K562 (cell line): ENCODE measurements around the gene DAPP1. TPM values are rescaled to one million over a fixed set of nuclear protein-coding genes. Genes with fewer than 3 reads are reported as not detected.

Experiments
- ATAC-seq: fragments of 200-7000 bp; cut with Tn5 transposase; 3 replicates; pipeline ENCODE4 v1.9.1; 2020; ENCODE audit warnings: moderate library complexity
- BruUV-seq: library from RNA; stranded (reverse); fragments of 400-500 nt; replicated peaks from 2 replicates; lab custom pipeline; 2021; lab: Mats Ljungman, UMichigan
- CTCF ChIA-PET: fragments of 300-600 bp; formaldehyde crosslinking; extraction: SDS; loops from one replicate; lab custom pipeline; 2021; ENCODE audit warnings: low intra/inter-chr PET ratio; lab: Yijun Ruan, JAX
- POLR2A ChIA-PET: fragments of 300-600, 350-650 bp; sonication (Branson Sonifier 250); formaldehyde crosslinking; extraction: SDS; loops from one replicate; lab custom pipeline; 2021; ENCODE audit warnings: antibody characterized with exemption, inconsistent platforms; lab: Yijun Ruan, JAX
- DNase-seq, 4 experiments: peaks; one replicate each; pipeline versions ENCODE4 v3.0.0 to v3.0.0-alpha.2; 2011 to 2018; ENCODE audit warnings: low spot score in 3 of 4, mixed read lengths in 3 of 4; ENCODE audit errors: extremely low read depth in 1 of 4
- FAIRE-seq: peaks from 2 replicates; lab custom pipeline; 2011; peaks lifted over from hg19 to GRCh38; lab: Jason Lieb, UNC
- H2AFZ ChIP-seq: 2 replicates; pipeline ENCODE4 v1.6.0; 2011; ENCODE audit warnings: low read depth, low read length, control low read depth, inconsistent platforms
- H3K27ac ChIP-seq: fragments of 200-600 bp; 3 replicates; pipeline ENCODE4 v1.8.0; 2011; ENCODE audit warnings: low read depth, mild to moderate bottlenecking, control low read depth, inconsistent platforms, low read length, moderate library complexity, mixed read lengths; ENCODE audit errors: extremely low read depth
- H3K27me3 ChIP-seq, 2 experiments: fragments of 300-600 bp in 1 of 2; 2 replicates in 1 of 2; 3 replicates in 1 of 2; pipeline versions ENCODE4 v1.6.0 to v1.8.0; 2011; ENCODE audit warnings: inconsistent platforms in 2 of 2, low read length in 2 of 2, mild to moderate bottlenecking in 1 of 2, mixed read lengths in 1 of 2, moderate library complexity in 1 of 2; ENCODE audit not compliant: control insufficient read depth in 2 of 2, insufficient read depth in 2 of 2
- H3K36me3 ChIP-seq: fragments of 300-600 bp; 3 replicates; pipeline ENCODE4 v1.8.0; 2011; ENCODE audit warnings: mild to moderate bottlenecking, low read length, inconsistent platforms; ENCODE audit not compliant: control insufficient read depth, insufficient read depth
- H3K4me1 ChIP-seq, 2 experiments: fragments of 200-600 bp in 1 of 2; replicated peaks in 1 of 2; 2 replicates in 1 of 2; 3 replicates in 1 of 2; pipeline versions ENCODE4 v1.5.1 to v1.8.0; 2011; ENCODE audit warnings: inconsistent platforms in 2 of 2, low read length in 2 of 2, mild to moderate bottlenecking in 1 of 2, mixed read lengths in 1 of 2, moderate library complexity in 1 of 2; ENCODE audit not compliant: control insufficient read depth in 2 of 2, insufficient read depth in 2 of 2
- H3K4me2 ChIP-seq: 2 replicates; pipeline ENCODE4 v1.6.1; 2011; ENCODE audit warnings: low read length, control low read depth, inconsistent platforms, mixed read lengths; ENCODE audit not compliant: insufficient read depth
- H3K4me3 ChIP-seq: fragments of 200-600 bp; sonication (generic), shearing (Covaris generic); 2 replicates; pipeline ENCODE4 v1.5.1; 2016; ENCODE audit warnings: control low read depth, inconsistent platforms
- H3K79me2 ChIP-seq: fragments of 200-600 bp; 3 replicates; pipeline ENCODE4 v1.8.0; 2011; ENCODE audit warnings: low read length, inconsistent platforms; ENCODE audit not compliant: control insufficient read depth, insufficient read depth
- H3K9ac ChIP-seq, 2 experiments: 2 replicates each; pipeline versions ENCODE4 v1.6.0 to v1.6.1; 2011; ENCODE audit warnings: low read depth in 2 of 2, low read length in 2 of 2, control low read depth in 1 of 2, inconsistent platforms in 1 of 2, mild to moderate bottlenecking in 1 of 2, mixed read lengths in 1 of 2; ENCODE audit not compliant: insufficient read depth in 1 of 2
- H3K9me1 ChIP-seq: one replicate; pipeline ENCODE4 v1.6.0; 2011; ENCODE audit warnings: inconsistent platforms, mild to moderate bottlenecking, low read length, moderate library complexity; ENCODE audit not compliant: control insufficient read depth, insufficient read depth
- H3K9me3 ChIP-seq: replicated peaks from 2 replicates; pipeline ENCODE4 v1.5.1; 2011; ENCODE audit warnings: low read depth, low read length, inconsistent platforms; ENCODE audit not compliant: control insufficient read depth, insufficient read depth
- H4K20me1 ChIP-seq: replicated peaks from 2 replicates; pipeline ENCODE4 v1.6.1; 2011; ENCODE audit warnings: low read length, inconsistent platforms, mixed read lengths; ENCODE audit not compliant: control insufficient read depth, insufficient read depth
- ARID1B ChIP-seq: fragments of 450-650 bp; IDR thresholded peaks from 2 replicates; pipeline ENCODE4 v1.6.1; 2016; ENCODE audit warnings: antibody characterized with exemption, mild to moderate bottlenecking, inconsistent platforms
- ATF1 ChIP-seq, 2 experiments: fragments of 450-650 bp in 1 of 2; IDR thresholded peaks; 2 replicates each; pipeline ENCODE4 v1.6.1; 2016; ENCODE audit warnings: missing compliant biosample characterization in 1 of 2, missing genetic modification characterization in 1 of 2
- ATF3 ChIP-seq, 2 experiments: fragments of 450-650 bp in 1 of 2; sonication (generic) in 1 of 2; formaldehyde crosslinking in 1 of 2; IDR thresholded peaks in 1 of 2; conservative IDR thresholded peaks in 1 of 2; 2 replicates each; pipeline versions ENCODE4 v1.6.1 to v1.8.1; 2016 to 2023; ENCODE audit warnings: mild to moderate bottlenecking in 2 of 2, moderate library complexity in 2 of 2, inconsistent platforms in 1 of 2, missing genetic modification reagents in 1 of 2
- JUND ChIP-seq, 2 experiments: IDR thresholded peaks; 2 replicates in 1 of 2; 3 replicates in 1 of 2; pipeline ENCODE4 v1.6.1; 2011; ENCODE audit warnings: borderline replicate concordance in 2 of 2, low read depth in 2 of 2, low read length in 2 of 2, improper control_type of control experiment in 1 of 2, missing biosample characterization in 1 of 2, missing genetic modification characterization in 1 of 2, missing genetic modification reagents in 1 of 2
- KHSRP ChIP-seq: fragments of 450-650 bp; IDR thresholded peaks from 2 replicates; pipeline ENCODE4 v1.6.1; 2017
- MEIS2 ChIP-seq: fragments of 450-650 bp; IDR thresholded peaks from 2 replicates; pipeline ENCODE4 v1.6.1; 2014; ENCODE audit warnings: mild to moderate bottlenecking; ENCODE audit not compliant: partially characterized antibody
- NCOR1 ChIP-seq: fragments of 450-650 bp; IDR thresholded peaks from 2 replicates; pipeline ENCODE4 v1.6.1; 2016; ENCODE audit warnings: mild to moderate bottlenecking, moderate library complexity
- NRF1 ChIP-seq, 2 experiments: fragments of 450-650 bp; IDR thresholded peaks in 1 of 2; conservative IDR thresholded peaks in 1 of 2; 2 replicates each; pipeline ENCODE4 v1.6.1; 2014; ENCODE audit warnings: mild to moderate bottlenecking in 2 of 2
- PKNOX1 ChIP-seq: fragments of 450-650 bp; IDR thresholded peaks from 2 replicates; pipeline ENCODE4 v1.6.1; 2016
- RBFOX2 ChIP-seq: fragments of 200-400 bp; formaldehyde crosslinking; IDR thresholded peaks from 2 replicates; pipeline ENCODE4 v1.6.1; 2017; ENCODE audit warnings: low read depth, mild to moderate bottlenecking, low read length, moderate library complexity
- SOX6 ChIP-seq: fragments of 450-650 bp; IDR thresholded peaks from 2 replicates; pipeline ENCODE4 v1.6.1; 2014; ENCODE audit warnings: mild to moderate bottlenecking
- TBL1XR1 ChIP-seq, 2 experiments: IDR thresholded peaks; 2 replicates each; pipeline ENCODE4 v1.6.1; 2012; ENCODE audit warnings: improper control_type of control experiment in 2 of 2, low read length in 2 of 2, mild to moderate bottlenecking in 1 of 2
- U2AF1 ChIP-seq: fragments of 200-400 bp; formaldehyde crosslinking; optimal IDR thresholded peaks from 2 replicates; pipeline ENCODE3; 2017; ENCODE audit warnings: mild to moderate bottlenecking, low read depth, low read length, moderate library complexity
- ZBTB7A ChIP-seq: IDR thresholded peaks from 2 replicates; pipeline ENCODE4 v1.6.1; 2011; ENCODE audit warnings: low read depth, mild to moderate bottlenecking, low read length, moderate library complexity, borderline replicate concordance; ENCODE audit not compliant: control insufficient read depth
- WGBS: fragments of 100-300 bp; shearing (Covaris generic); methylation state at CpG from one replicate; pipeline ENCODE4 v1.1.6; 2016; ENCODE audit warnings: low coverage, mixed read lengths; ENCODE audit not compliant: insufficient coverage; ENCODE audit errors: missing lambda C conversion rate; 5-methylcytosine and 5-hydroxymethylcytosine counted together
- in situ Hi-C: fragments of 300-500 bp; cut with MboI; formaldehyde crosslinking; loops from 4 replicates; pipeline ENCODE4 v1.15.0; 2018; ENCODE audit warnings: inconsistent platforms, mixed read lengths
- intact Hi-C: fragments of 100-400 bp; cut with micrococcal nuclease; formaldehyde crosslinking; loops from 2 replicates; pipeline ENCODE4 v1.14.2; 2022
- polyA plus RNA-seq, 8 experiments: library from polyadenylated mRNA; depleted of rRNA in 4 of 8; stranded (reverse) in 5 of 8; unstranded in 3 of 8; fragments of >200 nt; fragmentation: Nextera tagmentation in 2 of 8; fragmentation: Illumina TruSeq in 1 of 8; extraction: Ambion mirVana in 2 of 8; extraction: Trizol in 1 of 8; gene quantifications; 2 replicates each; pipeline versions ENCODE4 v1.2.1 to v1.2.3, GENCODE V29; 2011 to 2014; ENCODE audit warnings: inconsistent platforms in 1 of 8, missing spikeins in 1 of 8
- total RNA-seq, 7 experiments: library from RNA; depleted of rRNA in 6 of 7; stranded (reverse); fragments of >200 nt in 6 of 7; fragmentation: Illumina TruSeq in 2 of 7; extraction: Trizol in 2 of 7; gene quantifications; 2 replicates each; pipeline versions ENCODE4 v1.2.1 to v1.2.3, GENCODE V29; 2011 to 2021; ENCODE audit warnings: low replicate concordance in 1 of 7
- TF ChIP-seq, protein P1 (sequence below), 2 experiments: IDR thresholded peaks in 1 of 2; conservative IDR thresholded peaks in 1 of 2; 2 replicates each; pipeline ENCODE4 v1.6.1; 2016; ENCODE audit warnings: low read depth in 2 of 2, mild to moderate bottlenecking in 1 of 2, missing compliant biosample characterization in 1 of 2, missing genetic modification characterization in 1 of 2, moderate library complexity in 1 of 2

DAPP1 gene
- total and polyA plus RNA-seq, 9 of the 15 experiments (the other 6 are each of a cell fraction or from before 2014, with no cell fraction given), result 1.9 to 7.2 (median 3.6) TPM

- Histone ChIP-seq H3K79me2 (no peaks in the 10 kb centered on the region), H3K4me3 (no peak overlapping the region), H3K27ac (no peak overlapping the region), H2AFZ (no peak overlapping the region), H3K9me3 (no peaks in the 10 kb centered on the region), H3K9me1 (no peaks in the 10 kb centered on the region), H3K27me3 (no peaks in the 10 kb centered on the region), H4K20me1 (no peaks in the 10 kb centered on the region), H3K4me2 (no peak overlapping the region), H3K4me1 (no peaks in the 10 kb centered on the region), H3K36me3 (no peaks in the 10 kb centered on the region), H3K9ac (no peak overlapping the region)
- ATAC-seq (peak; percentile 83), DNase-seq (peak in 2 of 4 experiments; percentile 15 to 33), FAIRE-seq (peak; percentile 60)
- intact Hi-C loops, result no loop called here
- in situ Hi-C loops, result no loop called here
- WGBS, result 12% methylated on average over 3 of the region's 3 CpGs
- ChIA-PET CTCF (no interaction called here), POLR2A (interaction anchor here (0.8 kb wide), 1 partner anchor 21 kb away, joined by 3 read pairs; no protein-coding TSS in a partner anchor)
- BruUV-seq, result no TSS peak
- no peak for TF ChIP-seq KHSRP
- peak; percentile 40; the same call in 1 of the 2 replicates for TF ChIP-seq ARID1B
- TF ChIP-seq U2AF1, result no peak
- TF ChIP-seq SOX6, result 0 out of 2 replicates have a peak, but pooled peaks have one; percentile 14
- no peak for TF ChIP-seq RBFOX2
- peak; percentile 71 for TF ChIP-seq ATF3 (IDR thresholded peaks at IDR 0.05)
- no peak for TF ChIP-seq ATF3 (CRISPR knock-in tag; conservative IDR thresholded peaks at IDR 0.05)
- TF ChIP-seq NRF1 (conservative IDR thresholded peaks at IDR 0.05 in 1 of 2, IDR thresholded peaks at IDR 0.05 in 1 of 2), result peak; percentile 16 to 18; a peak in 1 of 4 replicates
- TF ChIP-seq PKNOX1, result peak; percentile 43
- TF ChIP-seq, protein P1, sequence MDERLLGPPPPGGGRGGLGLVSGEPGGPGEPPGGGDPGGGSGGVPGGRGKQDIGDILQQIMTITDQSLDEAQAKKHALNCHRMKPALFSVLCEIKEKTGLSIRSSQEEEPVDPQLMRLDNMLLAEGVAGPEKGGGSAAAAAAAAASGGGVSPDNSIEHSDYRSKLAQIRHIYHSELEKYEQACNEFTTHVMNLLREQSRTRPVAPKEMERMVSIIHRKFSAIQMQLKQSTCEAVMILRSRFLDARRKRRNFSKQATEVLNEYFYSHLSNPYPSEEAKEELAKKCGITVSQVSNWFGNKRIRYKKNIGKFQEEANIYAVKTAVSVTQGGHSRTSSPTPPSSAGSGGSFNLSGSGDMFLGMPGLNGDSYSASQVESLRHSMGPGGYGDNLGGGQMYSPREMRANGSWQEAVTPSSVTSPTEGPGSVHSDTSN (CRISPR knock-in tag; IDR thresholded peaks at IDR 0.05; ENCODE audit: low read depth), result no peak
- TF ChIP-seq, protein P1 (tag; conservative IDR thresholded peaks at IDR 0.05; ENCODE audit: low read depth), result peak; percentile 80
- TF ChIP-seq MEIS2, result peak; percentile 92
- TF ChIP-seq TBL1XR1 (IDR thresholded peaks at IDR 0.05; ENCODE audit: low read length in 2 of 2), result 0 out of 4 replicates have a peak, but pooled peaks of 1 of the 2 experiments have one; percentile 27
- TF ChIP-seq ZBTB7A, result no peak
- TF ChIP-seq ATF1 (CRISPR knock-in tag; IDR thresholded peaks at IDR 0.05), result no peak
- TF ChIP-seq ATF1 (tag; IDR thresholded peaks at IDR 0.05), result 0 out of 2 replicates have a peak, but pooled peaks have one; percentile 15
- peak; percentile 65; the same call in 1 of the 2 replicates for TF ChIP-seq JUND (IDR thresholded peaks at IDR 0.05; ENCODE audit: borderline replicate concordance, low read depth, low read length)
- peak; percentile 77; the same call in 1 of the 3 replicates for TF ChIP-seq JUND (tag; IDR thresholded peaks at IDR 0.05; ENCODE audit: borderline replicate concordance, low read depth, low read length)
- peak; percentile 11; the same call in 1 of the 2 replicates for TF ChIP-seq NCOR1
These were observed 47.2 kb downstream of the DAPP1 start for GRCh38 chr4:99863804-99864203.
